H9 (cell line): ENCODE measurements around the gene NCKAP5. TPM values are rescaled to one million over a fixed set of nuclear protein-coding genes. Genes with fewer than 3 reads are reported as not detected.

Experiments used
- DNase-seq: peaks from one replicate; pipeline ENCODE4 v3.0.0-alpha.2; 2017
- H2AFZ ChIP-seq: one replicate; pipeline ENCODE4 v1.6.1; 2013; ENCODE audit warnings: mild to moderate bottlenecking, low read length, control low read depth, moderate library complexity
- H2AK5ac ChIP-seq: 2 replicates; pipeline ENCODE4 v1.6.1; 2013; ENCODE audit warnings: low read length, control low read depth, mixed read lengths; ENCODE audit not compliant: insufficient read length
- H2BK120ac ChIP-seq: one replicate; pipeline ENCODE4 v1.6.1; 2013; ENCODE audit warnings: low read depth, mild to moderate bottlenecking, low read length, control low read depth, inconsistent platforms; ENCODE audit not compliant: poor library complexity, severe bottlenecking
- H2BK12ac ChIP-seq: 2 replicates; pipeline ENCODE4 v1.6.1; 2013; ENCODE audit warnings: low read length, control low read depth, mixed read lengths, low read depth; ENCODE audit not compliant: insufficient read length
- H2BK15ac ChIP-seq: 2 replicates; pipeline ENCODE4 v1.6.1; 2013; ENCODE audit warnings: low read depth, low read length, control low read depth
- H2BK20ac ChIP-seq: one replicate; pipeline ENCODE4 v1.6.1; 2013; ENCODE audit warnings: low read depth, mild to moderate bottlenecking, low read length, control low read depth, inconsistent platforms; ENCODE audit not compliant: poor library complexity, severe bottlenecking
- H2BK5ac ChIP-seq: 2 replicates; pipeline ENCODE4 v1.6.1; 2013; ENCODE audit warnings: low read length, control low read depth, mixed read lengths; ENCODE audit not compliant: insufficient read length
- H3K14ac ChIP-seq: 2 replicates; pipeline ENCODE4 v1.6.1; 2013; ENCODE audit warnings: low read length, control low read depth; ENCODE audit not compliant: insufficient read depth
- H3K18ac ChIP-seq: 2 replicates; pipeline ENCODE4 v1.6.1; 2013; ENCODE audit warnings: low read depth, mild to moderate bottlenecking, mixed read lengths, low read length, control low read depth; ENCODE audit not compliant: insufficient read length
- H3K23ac ChIP-seq: 2 replicates; pipeline ENCODE4 v1.6.1; 2013; ENCODE audit warnings: low read length, control low read depth, mixed read lengths, low read depth; ENCODE audit not compliant: insufficient read length
- H3K23me2 ChIP-seq: 2 replicates; pipeline ENCODE4 v1.6.1; 2013; ENCODE audit warnings: low read depth, mild to moderate bottlenecking, mixed read lengths, low read length, control low read depth; ENCODE audit not compliant: insufficient read length, poor library complexity, severe bottlenecking
- H3K27ac ChIP-seq: 2 replicates; pipeline ENCODE4 v1.5.1; 2013; ENCODE audit warnings: low read length, control low read depth, mixed read lengths, low read depth; ENCODE audit not compliant: insufficient read length
- H3K27me3 ChIP-seq: 2 replicates; pipeline ENCODE4 v1.6.1; 2013; ENCODE audit warnings: low read length, control low read depth, inconsistent platforms; ENCODE audit not compliant: insufficient read depth
- H3K4ac ChIP-seq: 2 replicates; pipeline ENCODE4 v1.6.1; 2013; ENCODE audit warnings: low read depth, mild to moderate bottlenecking, control low read depth, inconsistent platforms, low read length, moderate library complexity
- H3K4me1 ChIP-seq: 2 replicates; pipeline ENCODE4 v1.6.1; 2013; ENCODE audit warnings: low read length, control low read depth, inconsistent platforms; ENCODE audit not compliant: insufficient read depth
- H3K4me2 ChIP-seq: 2 replicates; pipeline ENCODE4 v1.6.1; 2013; ENCODE audit warnings: low read length, control low read depth, mixed read lengths; ENCODE audit not compliant: insufficient read length, insufficient read depth
- H3K56ac ChIP-seq: 2 replicates; pipeline ENCODE4 v1.6.1; 2013; ENCODE audit warnings: low read depth, mild to moderate bottlenecking, mixed read lengths, low read length, control low read depth; ENCODE audit not compliant: insufficient read length
- H3K79me1 ChIP-seq: 2 replicates; pipeline ENCODE4 v1.6.1; 2013; ENCODE audit warnings: low read depth, mild to moderate bottlenecking, moderate library complexity, low read length, control low read depth, inconsistent platforms; ENCODE audit not compliant: insufficient read depth, poor library complexity, severe bottlenecking
- H3K79me2 ChIP-seq: 2 replicates; pipeline ENCODE4 v1.6.1; 2013; ENCODE audit warnings: low read length, control low read depth, inconsistent platforms; ENCODE audit not compliant: insufficient read depth
- H3K9ac ChIP-seq: 2 replicates; pipeline ENCODE4 v1.6.1; 2013; ENCODE audit warnings: low read length, control low read depth, mixed read lengths; ENCODE audit not compliant: insufficient read length; ENCODE audit errors: extremely low read depth
- H3K9me3 ChIP-seq: one replicate; pipeline ENCODE4 v1.6.1; 2013; ENCODE audit warnings: low read depth, low read length, inconsistent platforms; ENCODE audit not compliant: control insufficient read depth
- H3T11ph ChIP-seq: one replicate; pipeline ENCODE4 v1.6.1; 2013; ENCODE audit warnings: mild to moderate bottlenecking, low read length, control low read depth, inconsistent platforms
- H4K20me1 ChIP-seq: one replicate; pipeline ENCODE4 v1.6.1; 2013; ENCODE audit not compliant: control insufficient read depth, insufficient read length, insufficient read depth
- H4K5ac ChIP-seq: 2 replicates; pipeline ENCODE4 v1.6.1; 2013; ENCODE audit warnings: low read depth, mild to moderate bottlenecking, mixed read lengths, low read length, control low read depth; ENCODE audit not compliant: insufficient read length
- H4K8ac ChIP-seq: replicated peaks from 2 replicates; pipeline ENCODE4 v1.6.1; 2013; ENCODE audit warnings: low read length, control low read depth, mixed read lengths, low read depth; ENCODE audit not compliant: insufficient read length
- H4K91ac ChIP-seq: 2 replicates; pipeline ENCODE4 v1.6.1; 2013; ENCODE audit warnings: low read depth, mild to moderate bottlenecking, moderate library complexity, mixed read lengths, low read length, control low read depth; ENCODE audit not compliant: insufficient read length
- H3K27ac Mint-ChIP-seq, 3 experiments: 2 replicates in 2 of 3; 3 replicates in 1 of 3; pipeline ENCODE4 v1.8.0; 2020 to 2021; ENCODE audit warnings: mixed read lengths in 3 of 3, mild to moderate bottlenecking in 1 of 3, moderate library complexity in 1 of 3
- H3K27me3 Mint-ChIP-seq: 2 replicates; pipeline ENCODE4 v1.8.0; 2021; ENCODE audit warnings: low read depth, mild to moderate bottlenecking, moderate library complexity, mixed read lengths
- H3K36me3 Mint-ChIP-seq, 3 experiments: 2 replicates in 2 of 3; 3 replicates in 1 of 3; pipeline ENCODE4 v1.8.0; 2020 to 2021; ENCODE audit warnings: low read depth in 3 of 3, mixed read lengths in 3 of 3; ENCODE audit not compliant: insufficient read depth in 1 of 3
- H3K4me1 Mint-ChIP-seq, 2 experiments: 2 replicates each; pipeline ENCODE4 v1.8.0; 2020; ENCODE audit warnings: mixed read lengths in 2 of 2
- H3K4me3 Mint-ChIP-seq, 2 experiments: 2 replicates in 1 of 2; 3 replicates in 1 of 2; pipeline ENCODE4 v1.8.0; 2020 to 2021; ENCODE audit warnings: mild to moderate bottlenecking in 2 of 2, mixed read lengths in 2 of 2, moderate library complexity in 1 of 2
- H3K9me3 Mint-ChIP-seq, 2 experiments: 2 replicates in 1 of 2; 3 replicates in 1 of 2; pipeline ENCODE4 v1.8.0; 2020; ENCODE audit warnings: mild to moderate bottlenecking in 2 of 2, mixed read lengths in 2 of 2, moderate library complexity in 1 of 2
- CTCF ChIP-seq: fragments of 200-600 bp; sonication (generic); conservative IDR thresholded peaks from 3 replicates; pipeline ENCODE4 v1.8.0; 2021; ENCODE audit warnings: antibody characterized with exemption, mild to moderate bottlenecking
- WGBS: extraction: QIAGEN DNeasy Blood & Tissue Kit; methylation state at CpG from one replicate; pipeline ENCODE4 v1.1.7; 2013; ENCODE audit warnings: missing lambda C conversion rate, low lambda C conversion rate, mixed read lengths; ENCODE audit not compliant: insufficient read length; ENCODE audit errors: extremely low coverage; 5-methylcytosine and 5-hydroxymethylcytosine counted together
- total RNA-seq: library from RNA; stranded (reverse); gene quantifications from 2 replicates; pipeline ENCODE4 v1.2.1, GENCODE V29; 2021

NCKAP5 gene
- total RNA-seq, 1 experiment from 2014 or later: 0.26 TPM

- H3K18ac ChIP-seq: no peak overlapping the region
- H3K27ac ChIP-seq: no peak overlapping the region
- no peak overlapping the region for H4K5ac ChIP-seq
- H2BK5ac ChIP-seq: no peak overlapping the region
- no peaks in the 10 kb centered on the region for H3K79me1 ChIP-seq
- H3K27me3 ChIP-seq: no peaks in the 10 kb centered on the region
- H3K4me2 ChIP-seq: no peak overlapping the region
- no peak overlapping the region for H3K14ac ChIP-seq
- no peak overlapping the region for H4K91ac ChIP-seq
- no peaks in the 10 kb centered on the region for H4K20me1 ChIP-seq
- no peaks in the 10 kb centered on the region for H3K79me2 ChIP-seq
- H2BK12ac ChIP-seq: no peak overlapping the region
- no peak overlapping the region for H2BK120ac ChIP-seq
- Mint-ChIP-seq H3K4me1 (0 out of 4 replicates have a peak, but pooled peaks cover 0 to 2% of the 10 kb centered on the region in 2 experiments), H3K9me3 (no peaks in the 10 kb centered on the region), H3K4me3 (no peak overlapping the region), H3K27me3 (no peaks in the 10 kb centered on the region), H3K36me3 (no peaks in the 10 kb centered on the region), H3K27ac (no peak overlapping the region)
- H3T11ph ChIP-seq: no peak overlapping the region
- H2BK15ac ChIP-seq: no peak overlapping the region
- no peaks in the 10 kb centered on the region for H3K23me2 ChIP-seq
- no peak overlapping the region for H2AFZ ChIP-seq
- H3K23ac ChIP-seq: no peak overlapping the region
- H3K9me3 ChIP-seq: no peaks in the 10 kb centered on the region
- WGBS: no CpG with 5 or more reads among the region's 2 CpGs
- H2BK20ac ChIP-seq: no peak overlapping the region
- H3K56ac ChIP-seq: no peak overlapping the region
- H3K4ac ChIP-seq: no peak overlapping the region
- TF ChIP-seq CTCF: no peak
- no peak overlapping the region for H4K8ac ChIP-seq
- no peak overlapping the region for H3K9ac ChIP-seq
- H3K4me1 ChIP-seq: no peaks in the 10 kb centered on the region
- H2AK5ac ChIP-seq: no peak overlapping the region
- DNase-seq: no peak
Measured at GRCh38 chr2:133249362-133249761, 318.9 kb downstream of the NCKAP5 start.
